Measurements from ENCODE around the gene LMAN2. TPM values are rescaled to one million over a fixed set of nuclear protein-coding genes. Genes with fewer than 3 reads are reported as not detected.
A peak's percentile ranks its signal among the peaks of the same experiment; 100 is the strongest.
"Not testable (repeated sequence)": the region's sequence is repeated elsewhere in the genome, so short reads cannot be mapped to it uniquely, and the experiment has no call there.

LMAN2 gene
- total RNA-seq, 1 donor: 190 TPM

- peak overlapping the region; percentile 25 for H3K4me3 ChIP-seq (ENCODE audit: low read depth, low read length)
- TF ChIP-seq CTCF (IDR thresholded peaks at IDR 0.05; ENCODE audit: insufficient read depth, low read length): no peak
- no peak for DNase-seq (ENCODE audit: low read depth)
These were observed 12.1 kb upstream of the LMAN2 start for GRCh38 chr5:177363565-177363964.

GRCh38 chr5:177362610-177363507 is 11.4 kb upstream of the LMAN2 start:
- DNase-seq (ENCODE audit: low read depth): peak; percentile 24
- peak overlapping the region; percentile 55 for H3K4me3 ChIP-seq (ENCODE audit: low read depth, low read length)
- no peak for TF ChIP-seq CTCF (IDR thresholded peaks at IDR 0.05; ENCODE audit: insufficient read depth, low read length)

- no peak overlapping the region for H3K4me3 ChIP-seq (ENCODE audit: low read depth, low read length)
- TF ChIP-seq CTCF (IDR thresholded peaks at IDR 0.05; ENCODE audit: insufficient read depth, low read length): no peak
- no peak for DNase-seq (ENCODE audit: low read depth)
These were observed 10.8 kb upstream of the LMAN2 start for GRCh38 chr5:177362292-177362609.

- no peak for TF ChIP-seq CTCF (IDR thresholded peaks at IDR 0.05; ENCODE audit: insufficient read depth, low read length)
- no peak for DNase-seq (ENCODE audit: low read depth)
- no peak overlapping the region for H3K4me3 ChIP-seq (ENCODE audit: low read depth, low read length)
These were observed 10.2 kb upstream of the LMAN2 start for GRCh38 chr5:177361418-177362291.

GRCh38 chr5:177360740-177361139 is 9.3 kb upstream of the LMAN2 start:
- not testable (repeated sequence) for DNase-seq (ENCODE audit: low read depth); H3K4me3 ChIP-seq (ENCODE audit: low read depth, low read length)

- DNase-seq (ENCODE audit: low read depth): no peak
- no peak overlapping the region for H3K4me3 ChIP-seq (ENCODE audit: low read depth, low read length)
- no peak for TF ChIP-seq CTCF (IDR thresholded peaks at IDR 0.05; ENCODE audit: insufficient read depth, low read length)
These were observed 8.4 kb upstream of the LMAN2 start for GRCh38 chr5:177359860-177360259.

GRCh38 chr5:177359451-177359851 is 8.0 kb upstream of the LMAN2 start:
- H3K4me3 ChIP-seq (ENCODE audit: low read depth, low read length): no peak overlapping the region
- TF ChIP-seq CTCF (IDR thresholded peaks at IDR 0.05; ENCODE audit: insufficient read depth, low read length): no peak
- no peak for DNase-seq (ENCODE audit: low read depth)

All from fibroblast of the aortic adventitia (primary cell).